Effector memory CD8-positive, alpha-beta T cell (primary cell): ENCODE results near the gene ATP6V1F.
A peak's percentile ranks its signal among the peaks of the same experiment; 100 is the strongest.

Experiments
- ATAC-seq: fragments of 150-1000 bp; cut with Tn5 transposase; replicated peaks from 2 replicates; pipeline ENCODE4 v1.10.0; 2021; ENCODE audit warnings: mild to moderate bottlenecking, moderate library complexity
- DNase-seq, 3 experiments: peaks; one replicate each; pipeline ENCODE4 v3.0.0; 2021
- H3K27ac Mint-ChIP-seq, 2 donors: one replicate each; pipeline ENCODE4 v1.8.0; 2022; ENCODE audit warnings: mild to moderate bottlenecking in 2 of 2, mixed read lengths in 2 of 2, moderate library complexity in 2 of 2
- H3K27me3 Mint-ChIP-seq, 2 donors: one replicate each; pipeline ENCODE4 v1.8.0; 2022; ENCODE audit warnings: mixed read lengths in 2 of 2
- H3K36me3 Mint-ChIP-seq: one replicate; pipeline ENCODE4 v1.8.0; 2022; ENCODE audit warnings: mild to moderate bottlenecking, moderate library complexity, mixed read lengths; ENCODE audit not compliant: insufficient read depth
- H3K4me1 Mint-ChIP-seq, 2 donors: one replicate each; pipeline ENCODE4 v1.8.0; 2022; ENCODE audit warnings: low read depth in 2 of 2, mixed read lengths in 2 of 2
- H3K4me3 Mint-ChIP-seq, 2 donors: one replicate each; pipeline ENCODE4 v1.8.0; 2022; ENCODE audit warnings: mild to moderate bottlenecking in 2 of 2, mixed read lengths in 2 of 2, moderate library complexity in 2 of 2
- H3K9me3 Mint-ChIP-seq, 2 donors: one replicate each; pipeline ENCODE4 v1.8.0; 2022; ENCODE audit warnings: mixed read lengths in 2 of 2

ATP6V1F gene

GRCh38 chr7:128839751-128840177 lies 22.9 kb upstream of the ATP6V1F start:
- ATAC-seq, result no peak
- no peak overlapping the region for H3K27ac Mint-ChIP-seq
- peaks cover 0 to 1% of the 10 kb centered on the region in 2 donors for H3K4me1 Mint-ChIP-seq
- no peaks in the 10 kb centered on the region for H3K36me3 Mint-ChIP-seq
- H3K4me3 Mint-ChIP-seq, result no peak overlapping the region
- no peaks in the 10 kb centered on the region for H3K9me3 Mint-ChIP-seq
- H3K27me3 Mint-ChIP-seq, result peaks cover 0 to 17% of the 10 kb centered on the region in 2 donors
- no peak for DNase-seq

GRCh38 chr7:128840326-128841170 lies 22.1 kb upstream of the ATP6V1F start:
- DNase-seq, result no peak
- no peak overlapping the region for H3K4me3 Mint-ChIP-seq
- no peaks in the 10 kb centered on the region for H3K36me3 Mint-ChIP-seq
- peaks cover 0 to 17% of the 10 kb centered on the region in 2 donors for H3K27me3 Mint-ChIP-seq
- H3K27ac Mint-ChIP-seq, result no peak overlapping the region
- no peaks in the 10 kb centered on the region for H3K9me3 Mint-ChIP-seq
- peaks cover 0 to 1% of the 10 kb centered on the region in 2 donors for H3K4me1 Mint-ChIP-seq
- no peak for ATAC-seq

GRCh38 chr7:128841171-128841690 lies 21.4 kb upstream of the ATP6V1F start:
- H3K9me3 Mint-ChIP-seq, result no peaks in the 10 kb centered on the region
- H3K4me1 Mint-ChIP-seq, result peaks cover 0 to 1% of the 10 kb centered on the region in 2 donors
- peaks cover 0 to 16% of the 10 kb centered on the region in 2 donors for H3K27me3 Mint-ChIP-seq
- DNase-seq (no peak), ATAC-seq (peak; percentile 35)
- H3K4me3 Mint-ChIP-seq, result no peak overlapping the region
- H3K36me3 Mint-ChIP-seq, result no peaks in the 10 kb centered on the region
- no peak overlapping the region for H3K27ac Mint-ChIP-seq

- Mint-ChIP-seq H3K9me3 (no peaks in the 10 kb centered on the region), H3K27ac (no peak overlapping the region), H3K27me3 (peaks cover 0 to 8% of the 10 kb centered on the region in 2 donors), H3K36me3 (no peaks in the 10 kb centered on the region), H3K4me1 (peaks cover 0 to 1% of the 10 kb centered on the region in 2 donors), H3K4me3 (no peak overlapping the region)
- DNase-seq, result peak; percentile 44 to 55 (median 53)
- peak; percentile 76 for ATAC-seq
These were observed 20.6 kb upstream of the ATP6V1F start for GRCh38 chr7:128841921-128842673.

GRCh38 chr7:128842674-128843641 lies 19.7 kb upstream of the ATP6V1F start:
- Mint-ChIP-seq H3K4me1 (peaks cover 0 to 1% of the 10 kb centered on the region in 2 donors), H3K36me3 (no peaks in the 10 kb centered on the region), H3K4me3 (no peak overlapping the region), H3K27me3 (peaks cover 0 to 8% of the 10 kb centered on the region in 2 donors), H3K27ac (no peak overlapping the region), H3K9me3 (no peaks in the 10 kb centered on the region)
- ATAC-seq (no peak), DNase-seq (no peak)

- no peaks in the 10 kb centered on the region for H3K36me3 Mint-ChIP-seq
- DNase-seq (no peak), ATAC-seq (no peak)
- H3K9me3 Mint-ChIP-seq, result no peaks in the 10 kb centered on the region
- H3K4me1 Mint-ChIP-seq, result peaks cover 0 to 1% of the 10 kb centered on the region in 2 donors
- peaks cover 0 to 8% of the 10 kb centered on the region in 2 donors for H3K27me3 Mint-ChIP-seq
- H3K4me3 Mint-ChIP-seq, result no peak overlapping the region
- H3K27ac Mint-ChIP-seq, result no peak overlapping the region
These were observed 18.6 kb upstream of the ATP6V1F start for GRCh38 chr7:128843938-128844621.

- Mint-ChIP-seq H3K27me3 (peaks cover 0 to 8% of the 10 kb centered on the region in 2 donors), H3K4me3 (no peak overlapping the region), H3K27ac (no peak overlapping the region), H3K36me3 (no peaks in the 10 kb centered on the region), H3K4me1 (peaks cover 0 to 1% of the 10 kb centered on the region in 2 donors), H3K9me3 (no peaks in the 10 kb centered on the region)
- ATAC-seq, result no peak
- no peak for DNase-seq
These were observed 17.8 kb upstream of the ATP6V1F start for GRCh38 chr7:128844777-128845311.

- Mint-ChIP-seq H3K4me3 (no peak overlapping the region), H3K27ac (no peak overlapping the region), H3K27me3 (peaks cover 0 to 4% of the 10 kb centered on the region in 2 donors), H3K36me3 (no peaks in the 10 kb centered on the region), H3K9me3 (no peaks in the 10 kb centered on the region), H3K4me1 (peaks cover 0 to 1% of the 10 kb centered on the region in 2 donors)
- ATAC-seq (no peak), DNase-seq (no peak)
These were observed 17.2 kb upstream of the ATP6V1F start for GRCh38 chr7:128845475-128845874.

GRCh38 chr7:128845987-128846386 lies 16.7 kb upstream of the ATP6V1F start:
- DNase-seq (no peak), ATAC-seq (no peak)
- H3K27me3 Mint-ChIP-seq, result no peaks in the 10 kb centered on the region
- H3K4me3 Mint-ChIP-seq, result no peak overlapping the region
- no peak overlapping the region for H3K27ac Mint-ChIP-seq
- H3K9me3 Mint-ChIP-seq, result no peaks in the 10 kb centered on the region
- peaks cover 0 to 1% of the 10 kb centered on the region in 2 donors for H3K4me1 Mint-ChIP-seq
- H3K36me3 Mint-ChIP-seq, result no peaks in the 10 kb centered on the region

GRCh38 chr7:128846781-128847444 lies 15.7 kb upstream of the ATP6V1F start:
- peaks cover 0 to 1% of the 10 kb centered on the region in 2 donors for H3K4me1 Mint-ChIP-seq
- H3K36me3 Mint-ChIP-seq, result no peaks in the 10 kb centered on the region
- ATAC-seq (no peak), DNase-seq (no peak)
- H3K27me3 Mint-ChIP-seq, result no peaks in the 10 kb centered on the region
- H3K9me3 Mint-ChIP-seq, result no peaks in the 10 kb centered on the region
- no peak overlapping the region for H3K4me3 Mint-ChIP-seq
- no peak overlapping the region for H3K27ac Mint-ChIP-seq

- Mint-ChIP-seq H3K36me3 (no peaks in the 10 kb centered on the region), H3K27me3 (no peaks in the 10 kb centered on the region), H3K27ac (no peak overlapping the region), H3K9me3 (no peaks in the 10 kb centered on the region), H3K4me3 (no peak overlapping the region), H3K4me1 (no peaks in the 10 kb centered on the region)
- DNase-seq (no peak), ATAC-seq (no peak)
These were observed 14.9 kb upstream of the ATP6V1F start for GRCh38 chr7:128847721-128848211.
